HG03342 (cell line): ENCODE measurements around the gene SPDYA.

ENCODE experiments used
- ATAC-seq: cut with Tn5 transposase; IDR thresholded peaks from one replicate; pipeline ENCODE4 v1.9.1; 2021; ENCODE audit warnings: mild to moderate bottlenecking, moderate library complexity; ENCODE audit not compliant: unreplicated experiment

SPDYA gene

DNA sequence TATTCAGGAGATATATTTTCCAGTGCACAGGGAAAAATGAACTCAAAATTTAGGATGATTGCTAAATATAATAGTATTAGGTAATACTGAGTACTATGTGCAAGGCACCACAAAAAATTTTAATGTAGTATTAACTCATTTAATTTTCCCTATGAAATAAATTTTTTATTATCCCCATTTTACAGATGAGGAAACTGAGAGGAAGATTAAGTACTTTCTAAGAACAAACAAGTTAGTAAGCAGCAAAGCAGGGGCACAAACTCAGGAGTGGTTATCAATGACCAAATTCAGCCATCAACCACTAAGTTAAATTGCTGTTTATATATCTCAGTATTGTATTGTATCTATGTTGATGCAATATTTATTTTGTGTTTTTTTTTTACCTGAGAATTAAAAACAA is 14.2 kb downstream of the SPDYA start:
- no peak for ATAC-seq

DNA sequence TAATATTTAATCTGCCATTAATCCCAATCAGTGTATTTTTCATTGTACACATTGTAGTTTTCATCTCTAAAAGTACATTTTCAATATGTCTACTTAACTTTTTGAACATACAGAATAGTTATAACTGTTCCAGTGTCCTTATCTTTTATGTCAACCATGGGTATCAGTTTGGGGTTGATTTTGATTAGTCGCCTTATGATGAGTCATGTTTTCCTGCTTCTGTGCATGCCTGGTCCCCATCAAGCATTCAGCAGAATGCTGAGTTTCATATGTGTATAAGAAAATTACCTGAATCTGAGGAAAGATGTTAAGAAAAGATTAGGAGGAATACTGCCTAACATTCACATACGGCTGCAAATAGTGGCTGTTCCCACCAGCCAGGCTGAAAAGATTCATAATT is 17.7 kb downstream of the SPDYA start:
- ATAC-seq: no peak

- no peak for ATAC-seq
Measured at GRCh38 chr2:28833740-28834470, 23.3 kb downstream of the SPDYA start.

DNA sequence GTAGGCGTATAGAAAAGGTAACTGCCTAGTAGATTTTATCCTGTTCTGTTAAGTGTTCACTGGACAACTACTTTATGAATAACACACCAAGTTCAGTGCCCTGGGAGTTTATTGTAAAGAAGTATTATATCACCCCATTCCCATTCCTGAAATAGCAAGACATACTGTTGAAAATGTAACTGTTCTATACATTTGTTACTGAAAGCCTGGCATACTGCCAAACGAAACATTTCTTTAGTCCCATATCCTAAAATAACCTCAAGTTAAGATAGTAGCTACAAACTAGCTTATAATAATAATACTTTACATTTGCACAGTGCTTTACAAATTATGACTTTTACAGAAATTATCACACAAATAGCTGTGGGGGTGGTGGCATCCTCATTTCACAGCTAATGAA is 25.1 kb downstream of the SPDYA start:
- no peak for ATAC-seq

- ATAC-seq: no peak
Measured at GRCh38 chr2:28838971-28839370, 28.3 kb downstream of the SPDYA start.

DNA sequence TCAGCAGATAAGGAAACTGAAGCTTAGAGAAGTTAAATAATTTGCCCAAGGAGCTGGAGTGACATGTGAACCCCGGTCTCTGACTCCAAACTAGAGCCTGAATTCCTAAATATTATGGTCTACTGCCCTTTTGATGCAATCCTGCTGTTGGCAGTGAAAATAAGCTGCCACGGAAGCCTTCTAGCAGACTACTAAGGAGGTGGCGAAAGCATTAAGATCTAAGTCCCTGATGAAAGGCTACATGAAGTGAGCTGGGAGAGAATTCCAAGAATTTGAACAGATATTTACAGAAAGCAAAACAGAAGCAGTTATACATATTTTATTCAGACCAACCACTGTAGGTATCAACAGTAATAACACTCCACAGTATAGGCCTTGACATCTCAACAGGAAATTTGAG is 31.4 kb downstream of the SPDYA start:
- no peak for ATAC-seq

- no peak for ATAC-seq
Measured at GRCh38 chr2:28855193-28855592, 44.6 kb downstream of the SPDYA start.

GRCh38 chr2:28855977-28856376 is 45.3 kb downstream of the SPDYA start:
- ATAC-seq: no peak

DNA sequence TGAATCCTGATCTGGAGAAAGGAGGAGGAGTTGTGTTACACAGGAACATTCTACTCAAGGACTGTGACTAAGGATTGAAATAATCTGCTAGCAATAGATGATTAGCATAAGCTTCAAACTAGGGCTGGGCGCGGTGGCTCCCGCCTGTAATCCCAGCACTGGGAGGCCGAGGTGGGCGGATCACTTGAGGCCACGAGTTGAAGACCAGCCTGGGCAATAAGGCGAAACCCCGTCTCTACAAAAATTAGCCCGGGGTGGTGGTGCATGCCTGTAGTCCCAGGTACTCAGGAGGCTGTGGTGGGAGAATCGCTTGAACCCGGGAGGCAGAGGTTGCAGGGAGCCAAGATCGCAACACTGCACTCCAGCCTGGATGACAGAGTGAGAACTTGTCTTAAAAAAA is 58.0 kb downstream of the SPDYA start:
- ATAC-seq: no peak

- ATAC-seq: peak; percentile 21
Measured at GRCh38 chr2:28869494-28870145, 59.0 kb downstream of the SPDYA start.

GRCh38 chr2:28870146-28870891 is 59.7 kb downstream of the SPDYA start, which contains the start of gene TRMT61B:
Gene TRMT61B, minus strand, starts transcription at chr2:28870309. Its CDS starts 32 bp downstream, at chr2:28870277.
- peak; percentile 93 for ATAC-seq

DNA sequence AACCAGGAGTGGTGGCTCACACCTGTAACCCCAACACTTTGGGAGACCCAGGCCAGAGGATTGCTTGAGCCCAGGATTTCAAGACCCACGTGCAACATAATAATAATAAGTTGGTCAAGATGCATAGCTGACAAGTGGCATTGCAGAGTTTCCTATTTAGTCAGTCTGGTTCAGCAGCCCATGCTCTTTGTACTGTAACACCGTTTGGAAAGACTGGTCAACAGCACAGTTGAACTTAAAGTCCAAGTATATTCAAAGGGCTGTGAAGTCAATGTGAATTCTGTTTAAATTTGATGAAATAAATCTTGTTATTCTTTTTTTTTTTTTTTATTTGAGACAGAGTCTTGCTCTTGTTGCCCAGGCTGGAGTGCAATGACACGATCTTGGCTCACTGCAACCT is 61.0 kb downstream of the SPDYA start:
- ATAC-seq: no peak

- no peak for ATAC-seq
Measured at GRCh38 chr2:28880193-28880592, 69.6 kb downstream of the SPDYA start.

- ATAC-seq: no peak
Measured at GRCh38 chr2:28893488-28893887, 82.9 kb downstream of the SPDYA start.

DNA sequence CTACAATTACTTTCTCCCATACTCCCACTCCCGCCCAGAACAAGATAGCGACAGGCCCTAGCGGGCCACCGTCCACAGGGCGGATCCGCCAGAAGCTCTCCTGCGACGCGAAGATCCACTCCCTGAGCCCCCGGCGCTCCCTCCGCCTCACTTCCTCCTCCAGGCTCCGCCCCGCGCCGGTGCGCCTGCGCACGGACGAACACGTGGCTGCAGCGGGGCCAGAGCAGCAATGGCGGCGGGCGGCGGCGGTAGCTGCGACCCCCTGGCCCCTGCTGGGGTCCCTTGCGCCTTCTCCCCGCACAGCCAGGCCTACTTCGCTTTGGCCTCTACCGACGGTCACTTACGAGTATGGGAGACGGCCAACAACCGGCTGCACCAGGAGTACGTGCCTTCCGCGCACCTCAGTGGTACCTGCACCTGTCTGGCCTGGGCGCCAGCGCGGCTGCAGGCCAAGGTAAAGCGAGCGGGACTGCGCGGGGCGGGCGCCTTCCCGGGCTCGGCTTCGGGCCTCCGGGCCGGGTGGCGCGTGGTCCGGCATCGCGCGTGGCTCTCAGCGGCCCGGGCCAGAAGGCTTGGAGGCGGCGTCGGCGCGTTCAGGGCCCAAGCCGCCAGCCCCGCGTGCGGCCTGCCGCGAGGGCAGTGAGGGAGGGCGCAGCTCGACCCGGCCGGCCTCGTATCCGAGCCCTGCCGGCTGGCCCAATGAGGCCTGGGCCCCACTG is 84.0 kb downstream of the SPDYA start, which contains the start of gene WDR43:
WDR43 (plus strand) TSS at position 198 of the 719 bp plus-strand sequence; CDS start at position 230, 32 bp downstream.
- peak; percentile 86 for ATAC-seq

DNA sequence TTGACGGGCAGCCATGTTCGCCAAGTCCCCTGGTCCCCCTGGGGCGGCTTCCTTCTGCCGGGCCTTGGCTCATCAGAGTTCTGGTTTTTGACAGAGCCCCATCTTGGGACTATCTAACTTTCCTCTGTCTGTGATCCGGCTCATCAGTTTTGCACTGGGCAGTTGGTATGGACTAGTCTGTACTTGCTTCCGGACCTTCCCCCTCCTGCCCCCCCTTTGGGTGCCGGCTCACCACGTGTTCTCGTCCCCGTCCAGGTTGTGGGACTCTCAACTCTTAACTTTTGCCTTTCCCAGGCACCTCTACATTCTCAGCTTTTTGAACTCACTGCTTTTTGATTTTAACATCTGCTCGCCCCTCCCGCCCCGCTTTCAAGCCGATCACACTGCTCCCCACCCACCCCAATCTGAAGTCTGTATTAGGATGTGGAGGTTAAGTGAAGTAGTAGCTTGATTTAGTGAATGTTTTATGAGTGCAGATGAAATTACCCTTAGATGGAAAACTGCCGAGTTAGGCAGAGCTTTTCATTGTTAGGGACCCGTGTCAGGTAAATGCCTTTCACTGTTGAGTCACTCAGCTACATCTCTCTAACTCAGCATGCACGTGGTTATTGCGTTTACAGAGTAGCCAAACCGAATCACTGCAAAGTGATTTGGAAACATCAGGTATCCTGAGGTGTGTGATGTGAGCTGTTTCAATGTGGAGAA is 84.7 kb downstream of the SPDYA start:
- ATAC-seq: peak; percentile 28

GRCh38 chr2:28896906-28897305 is 86.3 kb downstream of the SPDYA start:
- no peak for ATAC-seq

GRCh38 chr2:28898048-28898447 is 87.4 kb downstream of the SPDYA start:
- no peak for ATAC-seq
